ENCODE measurements around the gene PRR16. TPM values are rescaled to one million over a fixed set of nuclear protein-coding genes. Genes with fewer than 3 reads are reported as not detected.

PRR16 gene
- total RNA-seq, 1 donor from 2014 or later, result 28.7 TPM

GRCh38 chr5:120503341-120503740, 39.2 kb downstream of the PRR16 start:
- no peaks in the 10 kb centered on the region for H3K9me3 ChIP-seq
- no peaks in the 10 kb centered on the region for H3K27me3 ChIP-seq
- H3K27ac ChIP-seq, result no peak overlapping the region
- H3K4me1 ChIP-seq, result no peaks in the 10 kb centered on the region
- no peak for TF ChIP-seq CTCF (IDR thresholded peaks at IDR 0.05)
- no peaks in the 10 kb centered on the region for H3K36me3 ChIP-seq
- intact Hi-C loops (cut with DNase I), result no loop called here
- DNase-seq (ENCODE audit: low spot score in 2 of 2), result no peak
- H3K4me3 ChIP-seq, result no peak overlapping the region

- Histone ChIP-seq H3K4me3 (no peak overlapping the region), H3K27ac (no peak overlapping the region), H3K9me3 (no peaks in the 10 kb centered on the region), H3K36me3 (no peaks in the 10 kb centered on the region), H3K4me1 (no peaks in the 10 kb centered on the region), H3K27me3 (no peaks in the 10 kb centered on the region)
- TF ChIP-seq CTCF (IDR thresholded peaks at IDR 0.05), result no peak
- intact Hi-C loops (cut with DNase I), result no loop called here
- no peak for DNase-seq (ENCODE audit: low spot score in 2 of 2)
These were observed 40.0 kb downstream of the PRR16 start for GRCh38 chr5:120504057-120504456.

- Histone ChIP-seq H3K27me3 (no peaks in the 10 kb centered on the region), H3K36me3 (no peaks in the 10 kb centered on the region), H3K9me3 (no peaks in the 10 kb centered on the region), H3K4me1 (peaks cover 0 to 10% of the 10 kb centered on the region in 2 donors), H3K4me3 (no peak overlapping the region), H3K27ac (no peak overlapping the region)
- no peak for DNase-seq (ENCODE audit: low spot score in 2 of 2)
- TF ChIP-seq CTCF (IDR thresholded peaks at IDR 0.05), result no peak
- intact Hi-C loops (cut with DNase I), result no loop called here
These were observed 43.1 kb downstream of the PRR16 start for GRCh38 chr5:120507197-120507596.

GRCh38 chr5:120507800-120508463, 43.8 kb downstream of the PRR16 start:
- peaks cover 0 to 10% of the 10 kb centered on the region in 2 donors for H3K4me1 ChIP-seq
- no peak for DNase-seq (ENCODE audit: low spot score in 2 of 2)
- no peak for TF ChIP-seq CTCF (IDR thresholded peaks at IDR 0.05)
- H3K27ac ChIP-seq, result no peak overlapping the region
- H3K9me3 ChIP-seq, result no peaks in the 10 kb centered on the region
- H3K4me3 ChIP-seq, result no peak overlapping the region
- H3K36me3 ChIP-seq, result no peaks in the 10 kb centered on the region
- intact Hi-C loops (cut with DNase I), result no loop called here
- no peaks in the 10 kb centered on the region for H3K27me3 ChIP-seq

- Histone ChIP-seq H3K27ac (no peak overlapping the region), H3K4me1 (peaks cover 0 to 10% of the 10 kb centered on the region in 2 donors), H3K36me3 (no peaks in the 10 kb centered on the region), H3K4me3 (no peak overlapping the region), H3K27me3 (no peaks in the 10 kb centered on the region), H3K9me3 (no peaks in the 10 kb centered on the region)
- DNase-seq (ENCODE audit: low spot score in 2 of 2), result no peak
- intact Hi-C loops (cut with DNase I), result no loop called here
- no peak for TF ChIP-seq CTCF (IDR thresholded peaks at IDR 0.05)
These were observed 45.0 kb downstream of the PRR16 start for GRCh38 chr5:120509053-120509452.

All from ascending aorta (tissue), 2 donors.